HepG2 (cell line): ENCODE results near the gene PDCD5. TPM values are rescaled to one million over a fixed set of nuclear protein-coding genes. Genes with fewer than 3 reads are reported as not detected.

Source experiments
- ATAC-seq: fragments of 200-7000 bp; cut with Tn5 transposase; 3 replicates; pipeline ENCODE4 v1.9.1; 2020; ENCODE audit warnings: mild to moderate bottlenecking, moderate library complexity
- BruUV-seq: library from RNA; stranded (reverse); fragments of 400-500 nt; replicated peaks from 2 replicates; lab custom pipeline; 2021; lab: Mats Ljungman, UMichigan
- CTCF ChIA-PET: fragments of 300-600 bp; formaldehyde crosslinking; extraction: SDS; loops from one replicate; lab custom pipeline; 2021; ENCODE audit warnings: low total read pairs, inconsistent platforms, low intra/inter-chr PET ratio; lab: Yijun Ruan, JAX
- POLR2A ChIA-PET: fragments of 350-600 bp; sonication (Branson Sonifier 250); formaldehyde crosslinking; loops from one replicate; lab custom pipeline; 2020; ENCODE audit warnings: antibody characterized with exemption, inconsistent platforms; lab: Yijun Ruan, JAX
- DNase-seq: peaks from one replicate; pipeline ENCODE4 v3.0.0-alpha.2; 2015; ENCODE audit warnings: low spot score
- FAIRE-seq: peaks from 3 replicates; lab custom pipeline; 2011; peaks lifted over from hg19 to GRCh38; lab: Jason Lieb, UNC
- H2AFZ ChIP-seq: one replicate; pipeline ENCODE4 v1.6.1; 2011; ENCODE audit warnings: low read length, inconsistent platforms
- H3K27ac ChIP-seq: fragments of 300-600 bp; 3 replicates; pipeline ENCODE4 v1.8.0; 2011; ENCODE audit warnings: mixed run types, mild to moderate bottlenecking, mixed read lengths, low read length, inconsistent platforms; ENCODE audit not compliant: insufficient read depth; ENCODE audit errors: extremely low read length
- H3K27me3 ChIP-seq, 2 experiments: fragments of 200-600 bp in 1 of 2; 2 replicates in 1 of 2; 3 replicates in 1 of 2; pipeline versions ENCODE4 v1.6.0 to v1.8.0; 2011; ENCODE audit warnings: low read length in 2 of 2, mild to moderate bottlenecking in 2 of 2, moderate library complexity in 2 of 2, inconsistent platforms in 1 of 2; ENCODE audit not compliant: insufficient read depth in 2 of 2, control insufficient read depth in 1 of 2
- H3K36me3 ChIP-seq, 2 experiments: fragments of 200-600 bp in 1 of 2; replicated peaks in 1 of 2; 2 replicates in 1 of 2; 3 replicates in 1 of 2; pipeline versions ENCODE4 v1.5.1 to v1.8.0; 2011; ENCODE audit warnings: low read length in 2 of 2, inconsistent platforms in 1 of 2; ENCODE audit not compliant: insufficient read depth in 2 of 2, control insufficient read depth in 1 of 2
- H3K4me1 ChIP-seq: 2 replicates; pipeline ENCODE4 v1.5.1; 2012; ENCODE audit warnings: low read length, inconsistent platforms; ENCODE audit not compliant: insufficient read depth
- H3K4me2 ChIP-seq: 2 replicates; pipeline ENCODE4 v1.6.0; 2011; ENCODE audit warnings: low read depth, low read length, inconsistent platforms
- H3K4me3 ChIP-seq, 3 experiments: fragments of 200-600 bp in 1 of 3; sonication (generic), shearing (Covaris generic) in 1 of 3; replicated peaks in 1 of 3; 2 replicates each; pipeline ENCODE4 v1.5.1; 2011 to 2016; ENCODE audit warnings: low read length in 3 of 3, inconsistent platforms in 2 of 3, low read depth in 2 of 3, mild to moderate bottlenecking in 2 of 3, control low read depth in 1 of 3, mixed read lengths in 1 of 3; ENCODE audit not compliant: insufficient read depth in 1 of 3
- H3K79me2 ChIP-seq: one replicate; pipeline ENCODE4 v1.6.1; 2011; ENCODE audit warnings: low read length, inconsistent platforms; ENCODE audit not compliant: insufficient read depth
- H3K9ac ChIP-seq: 2 replicates; pipeline ENCODE4 v1.6.0; 2011; ENCODE audit warnings: mild to moderate bottlenecking, low read depth, low read length, inconsistent platforms; ENCODE audit not compliant: insufficient read depth
- H3K9me3 ChIP-seq: 2 replicates; pipeline ENCODE4 v1.5.1; 2012; ENCODE audit warnings: mild to moderate bottlenecking, low read length
- H4K20me1 ChIP-seq: 2 replicates; pipeline ENCODE4 v1.6.0; 2011; ENCODE audit warnings: inconsistent platforms, mild to moderate bottlenecking, low read length, moderate library complexity; ENCODE audit not compliant: insufficient read depth
- ELF3 ChIP-seq: IDR thresholded peaks from 2 replicates; pipeline ENCODE4 v1.6.1; 2016; ENCODE audit warnings: missing genetic modification reagents, missing compliant biosample characterization
- JARID2 ChIP-seq: sonication (generic); formaldehyde crosslinking; IDR thresholded peaks from 2 replicates; pipeline ENCODE4 v1.8.1; 2023; ENCODE audit warnings: missing genetic modification reagents, inconsistent platforms; ENCODE audit not compliant: insufficient replicate concordance
- MAFG ChIP-seq: sonication (generic); formaldehyde crosslinking; IDR thresholded peaks from 2 replicates; pipeline ENCODE4 v1.5.1; 2020; ENCODE audit warnings: mild to moderate bottlenecking, missing genetic modification reagents
- SOX5 ChIP-seq: IDR thresholded peaks from 2 replicates; pipeline ENCODE4 v1.6.1; 2016; ENCODE audit warnings: borderline replicate concordance
- TOE1 ChIP-seq: sonication (generic); formaldehyde crosslinking; IDR thresholded peaks from 2 replicates; pipeline ENCODE4 v1.4.0; 2020; ENCODE audit warnings: mild to moderate bottlenecking, missing genetic modification reagents
- YY1 ChIP-seq: IDR thresholded peaks from 2 replicates; pipeline ENCODE4 v1.6.1; 2011; ENCODE audit warnings: low read length, low read depth, moderate library complexity, mild to moderate bottlenecking; ENCODE audit not compliant: insufficient read depth, insufficient replicate concordance
- ZBTB8A ChIP-seq: sonication (generic); formaldehyde crosslinking; IDR thresholded peaks from 2 replicates; pipeline ENCODE4 v1.4.0; 2020; ENCODE audit warnings: mild to moderate bottlenecking, low read depth, missing genetic modification reagents, borderline replicate concordance
- ZFX ChIP-seq: sonication (generic); formaldehyde crosslinking; IDR thresholded peaks from 2 replicates; pipeline ENCODE4 v1.4.0; 2020; ENCODE audit warnings: mild to moderate bottlenecking, low read depth, missing genetic modification reagents, moderate library complexity
- ZNF121 ChIP-seq: sonication (generic); formaldehyde crosslinking; IDR thresholded peaks from 2 replicates; pipeline ENCODE4 v1.5.0; 2020; ENCODE audit warnings: mild to moderate bottlenecking, missing genetic modification reagents
- ZNF431 ChIP-seq: sonication (generic); formaldehyde crosslinking; IDR thresholded peaks from 2 replicates; pipeline ENCODE4 v1.9.0; 2022; ENCODE audit warnings: missing genetic modification reagents, low read depth, mild to moderate bottlenecking, borderline replicate concordance
- ZNF792 ChIP-seq: IDR thresholded peaks from 2 replicates; pipeline ENCODE4 v1.6.1; 2016
- ZNF883 ChIP-seq: sonication (generic); formaldehyde crosslinking; IDR thresholded peaks from 2 replicates; pipeline ENCODE4 v1.5.1; 2020; ENCODE audit warnings: mild to moderate bottlenecking, missing genetic modification reagents; ENCODE audit errors: not compliant biosample characterization
- ZNF891 ChIP-seq: sonication (generic); formaldehyde crosslinking; IDR thresholded peaks from 2 replicates; pipeline ENCODE4 v1.5.0; 2020; ENCODE audit warnings: mild to moderate bottlenecking, missing genetic modification reagents
- WGBS: methylation state at CpG from one replicate; pipeline ENCODE4 v1.1.6; 2017; ENCODE audit warnings: low lambda C conversion rate; 5-methylcytosine and 5-hydroxymethylcytosine counted together
- in situ Hi-C: cut with HindIII; loops from 2 replicates; pipeline ENCODE4 v1.10.0; 2017; ENCODE audit warnings: low pct_unique_long_range_greater_than_20kb; ENCODE audit not compliant: extremely low pct_ligation_motif_present
- intact Hi-C: fragments of 100-400 bp; cut with micrococcal nuclease; formaldehyde crosslinking; loops from one replicate; pipeline ENCODE4 v1.10.0; 2022; ENCODE audit not compliant: unreplicated experiment
- polyA plus RNA-seq, 8 experiments: library from polyadenylated mRNA; depleted of rRNA in 3 of 8; stranded (reverse) in 7 of 8; unstranded in 1 of 8; fragments of >200 nt; fragmentation: Illumina TruSeq in 4 of 8; extraction: Trizol in 4 of 8; gene quantifications; 2 replicates each; pipeline versions ENCODE4 v1.2.1 to v1.2.3, GENCODE V29; 2011 to 2016; ENCODE audit warnings: low read depth in 4 of 8, missing spikeins in 1 of 8, mixed read lengths in 1 of 8; ENCODE audit not compliant: insufficient read depth in 1 of 8
- total RNA-seq, 5 experiments: library from RNA; depleted of rRNA; stranded (reverse); fragments of >200 nt; fragmentation: Illumina TruSeq; extraction: Trizol; gene quantifications; 2 replicates each; pipeline ENCODE4 v1.2.3, GENCODE V29; 2016; ENCODE audit warnings: low read depth in 1 of 5
- TF ChIP-seq, protein P1 (sequence below): sonication (generic); formaldehyde crosslinking; IDR thresholded peaks from 2 replicates; pipeline ENCODE4 v1.8.0; 2022; ENCODE audit warnings: mild to moderate bottlenecking, missing genetic modification reagents, moderate library complexity
- TF ChIP-seq, protein P2 (sequence below): sonication (generic); formaldehyde crosslinking; conservative IDR thresholded peaks from 2 replicates; pipeline ENCODE4 v1.8.0; 2022; ENCODE audit warnings: low read depth, missing genetic modification reagents
- TF ChIP-seq, protein P3 (sequence below): sonication (generic); formaldehyde crosslinking; IDR thresholded peaks from 2 replicates; pipeline ENCODE4 v1.5.0; 2020; ENCODE audit warnings: missing genetic modification reagents
- TF ChIP-seq, protein P4 (sequence below): sonication (generic); formaldehyde crosslinking; IDR thresholded peaks from 2 replicates; pipeline ENCODE4 v1.5.1; 2020; ENCODE audit warnings: missing genetic modification reagents, mild to moderate bottlenecking, borderline replicate concordance
- TF ChIP-seq, protein P5 (sequence below): IDR thresholded peaks from 2 replicates; pipeline ENCODE4 v1.6.1; 2016; ENCODE audit warnings: mild to moderate bottlenecking

PDCD5 gene
- total and polyA plus RNA-seq, 2 of the 13 experiments (the other 11 are each of a cell fraction or from before 2014, with no cell fraction given), result 56.3 to 332 TPM

DNA sequence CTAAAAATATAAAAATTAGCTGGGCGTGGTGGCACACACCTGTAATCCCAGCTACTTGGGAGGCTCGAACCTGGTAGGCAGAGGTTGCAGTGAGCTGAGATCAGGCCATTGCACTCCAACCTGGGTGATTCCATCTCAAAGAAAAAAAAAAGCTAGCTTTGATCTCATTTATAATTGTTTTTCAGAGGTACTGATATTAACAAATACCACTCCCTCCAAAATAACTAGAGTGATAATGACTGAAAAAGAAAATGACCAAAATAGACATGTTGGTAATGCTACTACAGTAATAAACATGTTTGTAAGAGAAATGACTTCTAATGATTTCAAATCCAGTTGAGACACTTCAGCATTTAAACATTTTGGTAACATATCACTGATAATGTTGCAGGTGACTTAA, 13.0 kb downstream of the PDCD5 start:
- no peaks in the 10 kb centered on the region for H3K27me3 ChIP-seq
- no TSS peak for BruUV-seq
- peaks cover 9 to 27% of the 10 kb centered on the region in 2 experiments for H3K36me3 ChIP-seq
- H3K4me1 ChIP-seq, result no peaks in the 10 kb centered on the region
- H3K27ac ChIP-seq, result no peak overlapping the region
- ChIA-PET POLR2A (no interaction called here), CTCF (no interaction called here)
- intact Hi-C loops, result no loop called here
- in situ Hi-C loops, result no loop called here
- WGBS, result 97% methylated on average over 2 of the region's 2 CpGs
- TF ChIP-seq, protein P1, sequence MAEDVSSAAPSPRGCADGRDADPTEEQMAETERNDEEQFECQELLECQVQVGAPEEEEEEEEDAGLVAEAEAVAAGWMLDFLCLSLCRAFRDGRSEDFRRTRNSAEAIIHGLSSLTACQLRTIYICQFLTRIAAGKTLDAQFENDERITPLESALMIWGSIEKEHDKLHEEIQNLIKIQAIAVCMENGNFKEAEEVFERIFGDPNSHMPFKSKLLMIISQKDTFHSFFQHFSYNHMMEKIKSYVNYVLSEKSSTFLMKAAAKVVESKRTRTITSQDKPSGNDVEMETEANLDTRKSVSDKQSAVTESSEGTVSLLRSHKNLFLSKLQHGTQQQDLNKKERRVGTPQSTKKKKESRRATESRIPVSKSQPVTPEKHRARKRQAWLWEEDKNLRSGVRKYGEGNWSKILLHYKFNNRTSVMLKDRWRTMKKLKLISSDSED (CRISPR knock-in tag), result no peak
- no peak for TF ChIP-seq ZNF121 (CRISPR knock-in tag)
- TF ChIP-seq, protein P2, sequence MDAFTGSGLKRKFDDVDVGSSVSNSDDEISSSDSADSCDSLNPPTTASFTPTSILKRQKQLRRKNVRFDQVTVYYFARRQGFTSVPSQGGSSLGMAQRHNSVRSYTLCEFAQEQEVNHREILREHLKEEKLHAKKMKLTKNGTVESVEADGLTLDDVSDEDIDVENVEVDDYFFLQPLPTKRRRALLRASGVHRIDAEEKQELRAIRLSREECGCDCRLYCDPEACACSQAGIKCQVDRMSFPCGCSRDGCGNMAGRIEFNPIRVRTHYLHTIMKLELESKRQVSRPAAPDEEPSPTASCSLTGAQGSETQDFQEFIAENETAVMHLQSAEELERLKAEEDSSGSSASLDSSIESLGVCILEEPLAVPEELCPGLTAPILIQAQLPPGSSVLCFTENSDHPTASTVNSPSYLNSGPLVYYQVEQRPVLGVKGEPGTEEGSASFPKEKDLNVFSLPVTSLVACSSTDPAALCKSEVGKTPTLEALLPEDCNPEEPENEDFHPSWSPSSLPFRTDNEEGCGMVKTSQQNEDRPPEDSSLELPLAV, result no peak
- TF ChIP-seq, protein P3, sequence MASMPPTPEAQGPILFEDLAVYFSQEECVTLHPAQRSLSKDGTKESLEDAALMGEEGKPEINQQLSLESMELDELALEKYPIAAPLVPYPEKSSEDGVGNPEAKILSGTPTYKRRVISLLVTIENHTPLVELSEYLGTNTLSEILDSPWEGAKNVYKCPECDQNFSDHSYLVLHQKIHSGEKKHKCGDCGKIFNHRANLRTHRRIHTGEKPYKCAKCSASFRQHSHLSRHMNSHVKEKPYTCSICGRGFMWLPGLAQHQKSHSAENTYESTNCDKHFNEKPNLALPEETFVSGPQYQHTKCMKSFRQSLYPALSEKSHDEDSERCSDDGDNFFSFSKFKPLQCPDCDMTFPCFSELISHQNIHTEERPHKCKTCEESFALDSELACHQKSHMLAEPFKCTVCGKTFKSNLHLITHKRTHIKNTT (CRISPR knock-in tag), result no peak
- TF ChIP-seq, protein P4, sequence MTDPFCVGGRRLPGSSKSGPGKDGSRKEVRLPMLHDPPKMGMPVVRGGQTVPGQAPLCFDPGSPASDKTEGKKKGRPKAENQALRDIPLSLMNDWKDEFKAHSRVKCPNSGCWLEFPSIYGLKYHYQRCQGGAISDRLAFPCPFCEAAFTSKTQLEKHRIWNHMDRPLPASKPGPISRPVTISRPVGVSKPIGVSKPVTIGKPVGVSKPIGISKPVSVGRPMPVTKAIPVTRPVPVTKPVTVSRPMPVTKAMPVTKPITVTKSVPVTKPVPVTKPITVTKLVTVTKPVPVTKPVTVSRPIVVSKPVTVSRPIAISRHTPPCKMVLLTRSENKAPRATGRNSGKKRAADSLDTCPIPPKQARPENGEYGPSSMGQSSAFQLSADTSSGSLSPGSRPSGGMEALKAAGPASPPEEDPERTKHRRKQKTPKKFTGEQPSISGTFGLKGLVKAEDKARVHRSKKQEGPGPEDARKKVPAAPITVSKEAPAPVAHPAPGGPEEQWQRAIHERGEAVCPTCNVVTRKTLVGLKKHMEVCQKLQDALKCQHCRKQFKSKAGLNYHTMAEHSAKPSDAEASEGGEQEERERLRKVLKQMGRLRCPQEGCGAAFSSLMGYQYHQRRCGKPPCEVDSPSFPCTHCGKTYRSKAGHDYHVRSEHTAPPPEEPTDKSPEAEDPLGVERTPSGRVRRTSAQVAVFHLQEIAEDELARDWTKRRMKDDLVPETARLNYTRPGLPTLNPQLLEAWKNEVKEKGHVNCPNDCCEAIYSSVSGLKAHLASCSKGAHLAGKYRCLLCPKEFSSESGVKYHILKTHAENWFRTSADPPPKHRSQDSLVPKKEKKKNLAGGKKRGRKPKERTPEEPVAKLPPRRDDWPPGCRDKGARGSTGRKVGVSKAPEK, result no peak
- no peak for TF ChIP-seq JARID2
- TF ChIP-seq ZNF891 (CRISPR knock-in tag), result no peak
- no peak for TF ChIP-seq YY1
- TF ChIP-seq MAFG (CRISPR knock-in tag), result no peak
- no peak for TF ChIP-seq ELF3 (CRISPR knock-in tag)
- no peak for TF ChIP-seq ZNF883
- no peak for TF ChIP-seq SOX5 (CRISPR knock-in tag)
- TF ChIP-seq ZBTB8A (CRISPR knock-in tag), result no peak
- no peak for TF ChIP-seq TOE1 (CRISPR knock-in tag)
- TF ChIP-seq, protein P5, sequence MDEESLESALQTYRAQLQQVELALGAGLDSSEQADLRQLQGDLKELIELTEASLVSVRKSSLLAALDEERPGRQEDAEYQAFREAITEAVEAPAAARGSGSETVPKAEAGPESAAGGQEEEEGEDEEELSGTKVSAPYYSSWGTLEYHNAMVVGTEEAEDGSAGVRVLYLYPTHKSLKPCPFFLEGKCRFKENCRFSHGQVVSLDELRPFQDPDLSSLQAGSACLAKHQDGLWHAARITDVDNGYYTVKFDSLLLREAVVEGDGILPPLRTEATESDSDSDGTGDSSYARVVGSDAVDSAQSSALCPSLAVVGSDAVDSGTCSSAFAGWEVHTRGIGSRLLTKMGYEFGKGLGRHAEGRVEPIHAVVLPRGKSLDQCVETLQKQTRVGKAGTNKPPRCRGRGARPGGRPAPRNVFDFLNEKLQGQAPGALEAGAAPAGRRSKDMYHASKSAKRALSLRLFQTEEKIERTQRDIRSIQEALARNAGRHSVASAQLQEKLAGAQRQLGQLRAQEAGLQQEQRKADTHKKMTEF (CRISPR knock-in tag), result no peak
- no peak for TF ChIP-seq ZFX (CRISPR knock-in tag)
- TF ChIP-seq ZNF431, result no peak
- no peak for TF ChIP-seq ZNF792 (CRISPR knock-in tag)
- no peak overlapping the region for H3K9ac ChIP-seq
- H3K4me3 ChIP-seq, result no peak overlapping the region
- DNase-seq (no peak), ATAC-seq (no peak), FAIRE-seq (no peak)
- no peaks in the 10 kb centered on the region for H3K9me3 ChIP-seq
- H3K79me2 ChIP-seq, result no peaks in the 10 kb centered on the region
- H3K4me2 ChIP-seq, result no peak overlapping the region
- no peak overlapping the region for H2AFZ ChIP-seq
- H4K20me1 ChIP-seq, result no peaks in the 10 kb centered on the region
